IPS DF 4.7 (cell line): Measurements from ENCODE around the gene RGS2.

ENCODE experiments used
- DNase-seq: peaks from one replicate; pipeline ENCODE4 v3.0.0-alpha.2; 2013; ENCODE audit warnings: low spot score; ENCODE audit errors: extremely low read depth

Gene RGS2, protein sequence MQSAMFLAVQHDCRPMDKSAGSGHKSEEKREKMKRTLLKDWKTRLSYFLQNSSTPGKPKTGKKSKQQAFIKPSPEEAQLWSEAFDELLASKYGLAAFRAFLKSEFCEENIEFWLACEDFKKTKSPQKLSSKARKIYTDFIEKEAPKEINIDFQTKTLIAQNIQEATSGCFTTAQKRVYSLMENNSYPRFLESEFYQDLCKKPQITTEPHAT

DNA sequence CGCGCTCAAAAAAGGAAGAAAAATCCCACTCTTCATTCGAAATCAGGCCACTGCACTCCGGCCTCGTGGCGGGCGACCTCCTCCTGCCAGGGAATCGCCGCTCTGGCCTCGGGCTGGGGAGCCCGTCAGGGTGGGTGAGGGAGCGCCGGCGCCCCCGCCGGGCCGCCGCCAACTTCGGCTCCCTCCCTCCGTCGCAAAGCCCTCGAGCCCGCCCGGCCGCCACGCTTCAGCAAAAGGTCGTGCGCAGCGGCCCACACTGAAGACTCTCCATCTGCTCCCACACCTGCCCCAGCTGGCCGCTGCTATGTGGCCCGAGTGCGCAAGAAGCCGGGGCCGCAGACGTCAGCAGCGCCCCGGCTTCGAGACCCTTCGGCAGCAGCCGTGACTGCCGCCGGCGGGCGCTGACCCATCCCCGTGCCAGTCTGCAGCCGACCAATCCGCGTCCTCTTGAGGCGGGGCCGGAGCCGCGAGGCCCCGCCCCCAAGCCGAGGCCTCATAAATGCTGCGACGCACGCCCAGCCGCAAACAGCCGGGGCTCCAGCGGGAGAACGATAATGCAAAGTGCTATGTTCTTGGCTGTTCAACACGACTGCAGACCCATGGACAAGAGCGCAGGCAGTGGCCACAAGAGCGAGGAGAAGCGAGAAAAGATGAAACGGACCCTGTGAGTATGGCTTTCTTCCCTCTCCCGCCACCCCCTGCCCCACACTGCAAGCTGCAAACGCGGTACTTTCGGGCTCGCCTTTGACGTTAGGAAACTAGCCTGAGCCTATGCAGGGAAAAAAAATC, at the start of gene RGS2:
RGS2 (plus strand) TSS at position 522 of the 789 bp plus-strand sequence; CDS start at position 555, 33 bp downstream.
- peak; percentile 66 for DNase-seq

DNA sequence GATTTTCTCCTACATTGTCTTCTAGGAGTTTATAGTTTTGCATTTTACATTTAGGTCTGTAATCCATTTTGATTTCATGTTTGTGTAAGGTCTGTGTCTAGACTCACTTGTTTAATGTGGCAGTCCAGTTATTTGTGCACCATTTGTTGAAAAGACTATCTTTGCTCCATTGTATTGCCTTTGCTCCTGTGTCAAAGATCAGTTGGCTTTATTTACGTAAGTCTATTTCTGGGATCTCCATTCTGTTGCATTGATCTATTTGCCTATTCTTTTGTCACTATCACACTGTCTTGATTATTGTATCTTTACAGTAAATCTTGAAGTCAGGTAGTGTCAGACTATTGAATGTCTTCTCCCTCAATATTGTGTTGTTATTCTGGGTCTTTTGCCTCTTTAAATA, 49.7 kb upstream of the RGS2 start:
- DNase-seq: no peak

DNA sequence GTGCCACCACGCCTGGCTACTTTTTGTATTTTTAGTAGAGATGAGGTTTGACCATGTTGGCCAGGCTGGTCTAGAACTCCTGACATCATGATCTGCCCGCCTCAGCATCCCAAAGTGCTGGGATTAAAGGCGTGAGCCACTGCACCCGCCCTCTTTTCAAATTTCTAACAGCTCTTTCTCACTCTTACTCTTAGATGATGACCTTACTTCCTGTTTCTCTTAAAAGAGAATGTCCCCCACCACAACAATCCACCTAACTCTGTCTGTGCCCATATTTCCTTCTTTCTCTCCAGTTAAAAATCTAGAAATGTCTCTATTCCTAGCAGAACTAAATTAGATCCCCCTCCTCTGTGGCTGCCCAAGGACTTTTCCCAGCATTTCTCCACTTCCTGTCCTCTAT, 46.6 kb upstream of the RGS2 start:
- DNase-seq: no peak

DNA sequence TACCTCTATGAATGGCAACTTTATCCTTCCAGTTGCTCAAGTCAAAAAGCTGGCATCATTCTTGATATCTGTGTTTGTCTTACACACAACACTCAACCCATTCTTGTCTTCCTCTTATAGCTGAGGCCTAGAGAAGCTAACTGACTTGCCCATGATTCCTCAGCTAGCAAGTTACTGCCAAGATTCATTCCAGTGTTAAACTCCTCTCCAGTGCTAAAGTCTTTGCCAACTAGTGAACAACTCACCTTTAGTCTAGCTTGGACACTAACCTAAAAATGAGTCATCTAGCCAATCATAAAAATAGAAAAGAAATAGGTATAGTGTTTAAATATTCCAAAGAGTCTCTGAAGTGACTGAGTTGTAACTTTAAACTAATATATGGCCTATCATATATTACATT, 45.6 kb upstream of the RGS2 start:
- no peak for DNase-seq

DNA sequence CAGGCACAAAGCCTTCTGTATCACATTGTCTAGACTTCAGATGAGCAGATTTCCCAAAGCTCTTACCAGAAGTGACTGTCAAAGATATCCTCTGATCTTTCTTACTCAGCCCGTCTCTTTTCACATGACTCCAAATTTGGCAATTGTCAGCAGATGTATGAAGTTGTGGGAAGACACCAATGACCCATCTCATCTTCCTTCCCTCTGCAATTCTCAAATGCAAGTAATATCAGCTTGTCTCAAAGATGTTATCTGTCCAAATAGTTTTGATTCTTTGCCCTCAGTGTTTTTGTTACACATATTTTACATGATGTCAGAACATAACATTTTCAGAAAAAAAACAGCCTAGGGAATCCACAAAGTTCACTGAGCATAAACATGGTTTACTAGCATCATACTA, 45.1 kb upstream of the RGS2 start:
- no peak for DNase-seq

DNA sequence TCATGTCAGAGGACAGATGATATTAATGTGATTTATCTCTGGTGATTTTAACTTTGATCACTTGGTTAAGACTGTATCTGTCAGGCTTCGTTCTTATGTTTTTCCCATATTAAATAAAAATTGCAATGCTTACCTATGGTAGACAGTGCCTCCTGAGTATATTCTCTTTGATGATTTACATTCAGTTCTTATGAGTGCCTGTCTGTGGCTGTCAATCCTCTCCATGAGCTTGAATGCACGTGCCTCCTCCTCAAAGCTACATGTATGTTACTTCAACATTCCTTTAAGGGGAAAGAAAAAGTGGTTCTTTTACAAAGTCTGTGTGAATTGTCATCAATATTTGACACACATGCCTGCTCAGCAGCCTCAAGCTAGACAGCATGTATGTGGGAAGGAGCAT, 44.2 kb upstream of the RGS2 start:
- DNase-seq: no peak

DNA sequence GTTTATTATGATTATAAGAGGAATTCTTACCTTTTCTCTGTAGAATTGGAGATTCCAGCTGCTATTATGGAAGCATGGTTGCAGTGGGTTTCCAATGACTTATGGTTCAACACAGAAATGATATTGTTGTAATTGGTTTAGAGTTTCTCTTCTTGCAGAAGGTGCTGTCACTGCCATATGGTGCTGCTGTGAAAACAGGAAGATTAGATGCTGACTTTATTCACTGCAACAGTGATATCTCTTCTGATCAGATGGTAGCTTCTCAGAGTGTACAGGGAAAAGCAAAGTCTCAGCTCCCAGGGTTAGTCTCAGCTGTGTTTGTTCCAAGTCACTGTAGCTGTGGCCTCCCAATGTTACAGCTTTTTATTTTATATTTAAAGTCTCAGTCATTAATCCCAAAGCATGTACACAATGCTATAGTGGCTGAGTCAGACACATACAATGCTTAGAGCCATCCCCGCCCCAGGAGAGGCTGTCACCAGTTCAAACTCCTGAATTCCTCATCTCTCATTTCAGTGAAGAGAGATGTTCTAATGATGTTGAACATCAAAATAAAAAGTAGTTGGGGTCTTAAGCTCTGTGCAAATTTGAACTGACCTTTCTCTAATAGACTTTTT, 42.7 kb upstream of the RGS2 start:
- no peak for DNase-seq

DNA sequence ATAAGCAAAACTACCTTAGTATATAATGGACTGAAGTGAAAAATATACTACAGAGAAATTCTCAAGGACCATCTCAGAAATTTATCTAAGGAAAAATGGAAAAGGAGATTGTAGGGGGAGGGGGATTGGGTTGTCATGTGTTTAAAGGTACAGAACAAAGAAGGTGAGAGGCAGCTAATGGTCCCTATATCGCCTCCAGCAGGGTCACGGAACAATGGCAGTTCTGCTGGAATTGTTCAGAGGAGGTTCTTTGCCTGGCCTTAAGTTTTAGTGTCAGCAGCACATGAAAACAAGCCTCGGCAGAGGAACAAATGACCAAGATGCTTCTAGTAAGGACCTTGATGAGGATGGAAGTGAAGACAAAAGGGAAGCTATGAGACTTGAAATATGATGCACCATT, 42.0 kb upstream of the RGS2 start:
- DNase-seq: no peak

DNA sequence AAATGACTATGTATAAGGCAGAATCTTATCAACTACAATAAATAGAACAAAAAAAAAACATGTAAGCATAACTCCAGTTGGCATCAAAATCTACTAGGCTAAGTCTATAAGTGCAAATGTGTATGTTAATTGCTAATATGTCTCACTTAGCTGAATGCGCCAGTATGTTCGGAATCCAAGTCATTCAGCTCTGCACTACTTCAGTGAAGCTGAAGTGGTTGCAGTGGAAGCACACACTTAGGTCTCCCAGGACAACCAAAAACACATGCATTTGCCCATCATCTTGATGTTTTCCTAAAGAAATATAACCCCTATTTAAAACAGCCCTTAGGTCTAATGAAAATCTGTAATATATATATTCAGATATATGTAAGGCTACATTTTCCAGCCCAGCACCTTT, 41.0 kb upstream of the RGS2 start:
- DNase-seq: no peak

DNA sequence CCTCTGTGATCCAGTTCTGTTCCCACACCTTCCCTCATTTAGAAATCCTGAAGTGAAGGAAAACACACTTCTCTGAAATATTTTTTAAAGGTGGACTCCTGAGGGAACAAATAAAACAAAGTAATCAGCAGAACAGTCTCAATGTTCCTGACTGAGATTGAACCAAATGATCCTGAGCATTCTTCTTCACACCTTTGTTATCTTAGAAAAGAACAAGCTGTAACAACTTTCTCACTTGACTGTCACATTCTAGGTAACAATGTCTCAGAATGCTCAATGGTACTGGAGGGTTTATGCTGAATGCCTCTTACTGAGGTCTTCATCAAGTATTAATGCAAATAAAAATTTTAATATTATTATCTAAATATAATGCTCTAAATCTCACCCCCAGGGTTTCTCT, 40.4 kb upstream of the RGS2 start:
- no peak for DNase-seq

DNA sequence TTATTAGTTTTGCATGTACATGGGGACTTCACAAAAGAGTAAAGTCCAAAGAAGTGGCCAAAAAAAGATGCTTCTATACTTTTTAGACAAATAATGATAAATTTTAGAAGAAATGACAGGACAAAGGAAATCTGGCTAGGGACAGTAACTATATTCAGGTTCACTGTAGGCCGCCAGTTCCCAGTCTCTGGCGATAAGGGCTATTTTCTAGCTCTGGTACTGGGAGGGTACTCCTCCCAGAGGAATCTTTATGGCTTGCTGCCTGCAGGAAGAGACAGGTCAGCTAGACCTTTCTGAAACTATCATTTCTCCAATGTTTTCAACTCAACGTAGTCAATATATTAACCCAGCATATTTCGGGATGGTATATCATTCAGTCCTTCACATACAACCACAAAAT, 37.5 kb upstream of the RGS2 start:
- DNase-seq: no peak

DNA sequence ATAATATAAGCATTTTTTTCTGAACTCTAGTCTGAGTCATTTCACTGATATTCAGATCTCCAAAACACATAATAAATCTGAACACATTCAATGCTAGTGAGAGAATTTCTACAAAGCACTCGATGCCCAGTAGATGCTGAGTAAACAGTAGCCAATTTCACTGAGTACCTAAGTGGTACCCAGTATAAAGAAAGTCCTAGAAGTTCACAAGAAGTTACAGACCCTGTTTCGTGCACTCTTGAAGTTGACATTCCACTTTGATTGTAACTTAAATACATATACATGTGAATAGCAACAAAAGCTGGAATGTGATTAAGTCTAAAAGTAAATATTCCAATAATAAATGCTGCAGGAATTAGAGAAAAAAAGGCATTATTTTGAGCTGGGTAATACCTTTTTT, 33.2 kb upstream of the RGS2 start:
- DNase-seq: no peak

DNA sequence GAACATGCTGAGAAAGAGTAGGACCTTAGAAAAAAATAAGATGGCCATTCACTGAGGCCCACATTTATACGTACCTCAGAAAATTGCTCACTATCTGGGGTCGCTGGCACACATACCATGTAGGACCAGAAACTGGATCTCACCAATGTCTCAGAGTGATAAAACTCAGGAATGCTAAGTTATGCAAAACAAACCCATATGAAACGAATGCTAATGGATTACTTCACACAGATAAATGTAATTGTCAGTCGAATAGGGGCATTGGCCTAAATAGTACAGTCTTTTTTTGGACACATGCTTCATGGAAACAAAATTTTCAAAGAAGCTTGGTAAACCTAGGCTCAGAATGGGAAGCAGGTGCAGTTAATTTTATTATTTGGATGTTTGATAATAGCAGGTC, 32.6 kb upstream of the RGS2 start:
- no peak for DNase-seq

DNA sequence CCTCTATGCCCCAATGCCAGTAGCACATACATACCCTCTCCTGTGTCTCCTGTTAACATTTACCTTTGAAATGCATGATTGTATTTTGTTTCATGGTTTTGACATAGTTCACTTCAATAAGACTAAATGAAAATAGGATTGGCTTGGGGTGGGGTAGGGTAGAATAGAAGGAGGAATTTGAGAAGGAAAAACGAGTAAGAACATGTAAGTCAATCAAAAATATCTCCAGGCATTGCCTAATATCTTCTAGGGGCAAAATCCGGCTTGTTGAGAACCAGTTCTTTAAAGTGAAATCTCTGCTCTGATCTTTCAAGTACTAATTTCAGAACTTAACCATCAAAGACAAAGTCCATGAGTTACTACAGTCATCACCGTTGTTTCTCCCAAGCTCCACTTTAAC, 31.8 kb upstream of the RGS2 start:
- no peak for DNase-seq

DNA sequence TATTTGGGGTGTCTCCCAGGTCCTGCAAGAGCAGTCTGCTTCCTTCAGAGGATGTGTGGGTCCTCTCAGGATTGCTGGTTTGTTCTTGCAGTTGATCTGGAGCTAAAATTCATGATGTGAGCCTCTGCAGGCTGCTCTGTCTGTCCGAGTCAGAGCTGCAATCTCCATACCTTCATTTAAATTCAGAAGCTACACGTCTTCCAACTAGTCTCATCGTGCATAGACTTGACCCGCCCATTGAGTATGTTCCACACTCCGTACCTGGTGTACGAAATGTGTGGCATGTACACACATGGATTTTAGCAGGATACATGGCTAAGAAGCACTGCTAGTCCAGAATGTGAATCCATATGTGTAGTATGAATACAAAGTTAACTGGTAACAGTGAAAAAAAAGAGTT, 25.0 kb upstream of the RGS2 start:
- DNase-seq: no peak

DNA sequence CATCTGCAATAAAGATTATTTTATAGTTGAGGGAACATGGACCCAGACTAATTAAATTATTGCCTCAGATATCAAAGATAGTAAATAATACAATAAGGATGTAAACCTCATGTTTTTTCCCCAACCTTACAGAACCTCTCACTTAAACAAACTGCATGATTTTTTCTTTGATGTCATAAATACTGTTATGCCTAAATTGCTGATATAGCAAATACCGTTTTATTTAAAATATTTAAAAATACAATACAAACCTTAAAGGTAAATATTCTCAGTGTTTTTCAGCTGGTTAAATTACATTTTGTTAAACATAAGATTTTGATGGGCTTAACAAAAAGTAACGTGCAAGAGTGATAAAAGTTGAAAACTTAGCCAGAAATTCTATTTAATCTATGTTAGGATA, 24.4 kb upstream of the RGS2 start:
- DNase-seq: no peak

DNA sequence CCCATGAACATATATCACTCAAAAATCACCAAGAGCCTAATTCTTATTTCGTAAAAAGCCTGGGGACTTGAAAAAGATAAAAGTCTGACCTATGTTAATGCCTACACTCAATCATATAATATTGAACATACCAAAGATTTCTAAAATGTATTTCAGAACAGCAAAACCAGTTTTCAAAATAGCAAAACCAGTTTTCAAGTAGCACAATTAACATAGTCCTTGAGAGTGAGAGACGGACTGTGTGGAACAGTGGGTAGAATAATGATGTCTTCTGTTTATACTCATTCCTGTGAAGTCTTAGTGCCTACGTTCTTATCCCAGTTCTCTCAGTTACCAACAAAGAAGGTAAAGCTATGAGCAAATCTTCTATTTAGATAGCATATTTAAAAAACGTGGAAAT, 22.3 kb upstream of the RGS2 start:
- DNase-seq: no peak

DNA sequence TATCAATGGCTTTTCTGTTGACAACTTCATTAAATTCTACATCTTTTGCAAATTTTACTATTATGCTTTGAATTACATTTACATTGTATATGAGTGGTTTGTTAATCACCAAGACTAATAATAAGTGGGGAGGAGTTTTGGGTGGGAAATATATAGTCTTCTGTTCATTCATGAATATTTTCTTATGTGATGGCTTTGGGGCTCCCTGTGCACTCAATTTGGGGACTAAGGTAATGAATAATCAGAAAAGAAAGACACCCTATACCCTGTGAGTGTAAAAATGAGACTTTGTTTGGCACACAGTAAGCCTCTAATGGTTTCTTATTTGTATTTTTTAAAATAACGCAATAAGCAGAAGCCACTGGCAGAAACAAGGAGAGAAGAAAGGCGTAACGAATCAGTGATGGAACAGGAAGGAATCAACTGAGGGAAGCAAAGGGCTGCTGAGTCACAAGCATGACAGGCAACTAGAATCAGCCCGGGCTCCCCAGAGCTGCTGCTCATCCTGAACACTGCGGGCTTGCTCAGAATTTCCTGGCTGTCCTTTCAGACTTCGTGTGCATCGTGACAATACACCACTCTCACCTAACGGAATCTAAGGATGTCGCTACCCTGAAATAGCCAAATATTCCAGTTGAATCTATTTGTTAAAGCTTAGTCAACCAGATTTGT, 20.8 kb upstream of the RGS2 start:
- DNase-seq: no peak

DNA sequence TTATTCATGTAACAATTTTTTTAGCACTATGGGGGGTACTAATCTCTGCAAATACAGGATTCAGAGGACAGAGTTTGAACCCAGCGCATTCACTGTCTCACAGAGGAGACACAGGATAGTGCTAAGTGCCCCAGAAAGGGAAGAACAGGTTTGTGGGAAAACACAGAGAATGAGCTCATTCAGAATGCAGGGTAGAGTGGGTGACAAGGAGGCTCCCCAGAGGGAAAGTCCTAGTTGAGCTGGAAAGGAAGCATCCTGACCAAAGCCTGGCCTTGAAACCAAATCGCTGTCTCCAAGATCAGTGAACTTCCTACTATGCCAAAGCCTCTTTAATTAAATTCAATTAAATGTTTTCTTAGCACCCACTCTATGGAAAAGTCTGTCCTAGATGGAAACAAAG, 19.0 kb upstream of the RGS2 start:
- no peak for DNase-seq

DNA sequence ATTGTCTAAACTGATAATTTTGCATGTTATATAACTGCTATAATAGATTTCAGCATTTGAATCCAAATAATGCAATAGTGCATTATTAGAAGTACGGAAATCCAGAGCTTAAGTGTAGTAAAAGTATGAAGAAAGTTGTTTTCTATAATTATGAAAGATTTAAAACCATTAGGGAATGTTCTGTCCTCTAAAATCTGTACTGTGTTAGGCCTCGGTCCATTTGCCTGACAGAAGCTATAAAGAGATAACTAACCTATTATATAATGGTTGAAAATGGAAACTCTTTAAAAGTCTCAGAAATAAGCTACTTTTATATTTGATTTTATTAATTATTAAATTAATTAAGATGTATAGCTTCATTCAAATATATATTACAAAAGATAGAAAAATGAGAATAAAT, 16.2 kb upstream of the RGS2 start:
- DNase-seq: no peak

DNA sequence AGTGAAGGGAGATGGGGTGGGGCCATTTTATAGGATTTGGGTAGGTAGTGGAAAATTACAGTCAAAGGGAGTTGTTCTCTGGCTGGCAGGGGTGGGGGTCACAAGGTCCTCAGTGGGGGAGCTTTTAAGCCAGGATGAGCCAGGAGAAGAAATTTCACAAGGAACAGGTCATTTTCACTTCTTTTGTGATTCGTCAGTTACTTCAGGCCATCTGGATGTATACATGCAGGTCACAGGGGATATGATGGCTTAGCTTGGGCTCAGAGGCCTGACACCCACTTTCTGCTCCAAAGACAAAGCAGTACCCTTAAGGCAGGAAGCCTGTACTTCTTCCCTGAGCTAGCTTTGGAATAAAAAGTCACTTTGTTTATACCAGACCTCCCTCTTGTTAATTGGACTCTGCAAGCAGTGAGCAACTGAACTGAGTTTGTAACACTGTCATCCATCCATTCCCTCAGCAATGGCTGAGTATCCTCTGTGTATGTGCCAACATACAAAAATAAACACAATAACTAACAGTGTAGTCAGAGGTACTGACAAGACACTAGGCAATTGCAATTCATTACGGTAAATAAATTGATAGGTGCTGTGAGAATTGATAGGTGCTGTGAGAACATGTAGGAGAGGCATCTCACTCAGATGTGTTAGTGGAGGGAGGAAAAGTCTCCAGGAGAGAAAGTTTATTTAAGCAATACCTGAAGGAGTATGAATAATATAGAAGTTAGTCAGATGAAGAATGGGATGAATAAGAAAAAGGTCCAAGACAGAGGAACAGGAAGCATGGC, 14.7 kb upstream of the RGS2 start:
- no peak for DNase-seq

DNA sequence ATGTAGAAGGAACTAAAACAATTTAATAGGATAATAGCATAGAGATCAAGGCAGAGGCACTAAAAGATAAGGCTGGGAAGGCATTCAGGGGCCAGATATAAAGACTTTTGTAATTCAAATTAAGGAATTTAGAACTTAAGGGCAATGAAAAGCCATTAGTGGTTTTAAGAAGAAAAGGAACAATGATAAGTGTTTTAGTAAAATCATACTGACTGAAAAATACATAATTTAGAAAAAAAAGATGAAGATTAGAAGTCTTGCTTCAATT, 14.1 kb upstream of the RGS2 start:
- no peak for DNase-seq
